HepG2 (cell line): ENCODE data around the gene FGFR3. TPM values are rescaled to one million over a fixed set of nuclear protein-coding genes. Genes with fewer than 3 reads are reported as not detected.

Experiments
- ATF1 ChIP-seq: IDR thresholded peaks from 2 replicates; pipeline ENCODE4 v1.6.1; 2016; ENCODE audit warnings: mild to moderate bottlenecking, control low read depth
- CCDC6 ChIP-seq: sonication (generic); formaldehyde crosslinking; IDR thresholded peaks from 2 replicates; pipeline ENCODE4 v1.8.1; 2022; ENCODE audit warnings: mild to moderate bottlenecking, missing genetic modification reagents, moderate library complexity
- CEBPG ChIP-seq: IDR thresholded peaks from 2 replicates; pipeline ENCODE4 v1.6.1; 2016
- ELF1 ChIP-seq: sonication (generic); formaldehyde crosslinking; IDR thresholded peaks from 2 replicates; pipeline ENCODE4 v1.4.0; 2020; ENCODE audit warnings: missing genetic modification reagents
- GATAD1 ChIP-seq: IDR thresholded peaks from 2 replicates; pipeline ENCODE4 v1.6.1; 2016; ENCODE audit warnings: missing genetic modification reagents, missing compliant biosample characterization
- GTF3A ChIP-seq: sonication (generic); formaldehyde crosslinking; conservative IDR thresholded peaks from 2 replicates; pipeline ENCODE4 v1.4.0; 2020; ENCODE audit warnings: mild to moderate bottlenecking, missing genetic modification reagents
- HES4 ChIP-seq: sonication (generic); formaldehyde crosslinking; IDR thresholded peaks from 2 replicates; pipeline ENCODE4 v1.9.0; 2021; ENCODE audit warnings: mild to moderate bottlenecking, missing genetic modification reagents, borderline replicate concordance
- HMG20A ChIP-seq: IDR thresholded peaks from 2 replicates; pipeline ENCODE4 v1.6.1; 2016; ENCODE audit warnings: borderline replicate concordance
- HNF4A ChIP-seq: sonication (generic); formaldehyde crosslinking; IDR thresholded peaks from 2 replicates; pipeline ENCODE4 v1.4.0; 2020; ENCODE audit warnings: missing genetic modification reagents
- NFRKB ChIP-seq: fragments of 450-650 bp; IDR thresholded peaks from 2 replicates; pipeline ENCODE4 v1.6.1; 2017
- PAX8 ChIP-seq: sonication (generic); formaldehyde crosslinking; IDR thresholded peaks from 2 replicates; pipeline ENCODE4 v1.8.0; 2022; ENCODE audit warnings: mild to moderate bottlenecking, missing genetic modification reagents, borderline replicate concordance
- PRMT3 ChIP-seq: sonication (generic); formaldehyde crosslinking; IDR thresholded peaks from 2 replicates; pipeline ENCODE4 v1.8.1; 2022; ENCODE audit warnings: low read depth, mild to moderate bottlenecking, moderate library complexity, missing genetic modification reagents, borderline replicate concordance
- RBM39 ChIP-seq: fragments of 200-400 bp; formaldehyde crosslinking; IDR thresholded peaks from one replicate; pipeline ENCODE4 v1.6.1; 2018; ENCODE audit warnings: antibody characterized with exemption, mild to moderate bottlenecking, low read depth, low read length; ENCODE audit not compliant: poor library complexity, severe bottlenecking
- SMARCC2 ChIP-seq: fragments of 450-650 bp; IDR thresholded peaks from 2 replicates; pipeline ENCODE4 v1.6.1; 2017; ENCODE audit warnings: antibody characterized with exemption, mild to moderate bottlenecking
- ZBTB37 ChIP-seq: sonication (generic); formaldehyde crosslinking; IDR thresholded peaks from 2 replicates; pipeline ENCODE4 v1.4.0; 2020; ENCODE audit warnings: mild to moderate bottlenecking, missing genetic modification reagents
- ZNF260 ChIP-seq: sonication (generic); formaldehyde crosslinking; IDR thresholded peaks from 2 replicates; pipeline ENCODE4 v1.4.0; 2020; ENCODE audit warnings: missing genetic modification reagents, low read depth, mild to moderate bottlenecking, borderline replicate concordance
- ZNF547 ChIP-seq: sonication (generic); formaldehyde crosslinking; IDR thresholded peaks from 2 replicates; pipeline ENCODE4 v1.5.1; 2020; ENCODE audit warnings: mild to moderate bottlenecking, missing genetic modification reagents
- ZSCAN25 ChIP-seq: sonication (generic); formaldehyde crosslinking; IDR thresholded peaks from 2 replicates; pipeline ENCODE4 v1.8.0; 2022; ENCODE audit warnings: mild to moderate bottlenecking, missing genetic modification reagents
- polyA plus RNA-seq, 8 experiments: library from polyadenylated mRNA; depleted of rRNA in 3 of 8; stranded (reverse) in 7 of 8; unstranded in 1 of 8; fragments of >200 nt; fragmentation: Illumina TruSeq in 4 of 8; extraction: Trizol in 4 of 8; gene quantifications; 2 replicates each; pipeline versions ENCODE4 v1.2.1 to v1.2.3, GENCODE V29; 2011 to 2016; ENCODE audit warnings: low read depth in 4 of 8, missing spikeins in 1 of 8, mixed read lengths in 1 of 8; ENCODE audit not compliant: insufficient read depth in 1 of 8
- total RNA-seq, 5 experiments: library from RNA; depleted of rRNA; stranded (reverse); fragments of >200 nt; fragmentation: Illumina TruSeq; extraction: Trizol; gene quantifications; 2 replicates each; pipeline ENCODE4 v1.2.3, GENCODE V29; 2016; ENCODE audit warnings: low read depth in 1 of 5
- TF ChIP-seq, protein P1 (sequence below): fragments of 450-650 bp; IDR thresholded peaks from 2 replicates; pipeline ENCODE4 v1.6.1; 2017; ENCODE audit warnings: mild to moderate bottlenecking
- TF ChIP-seq, protein P2 (sequence below): sonication (generic); formaldehyde crosslinking; IDR thresholded peaks from 2 replicates; pipeline ENCODE4 v1.4.0; 2020; ENCODE audit warnings: missing genetic modification reagents, mild to moderate bottlenecking, borderline replicate concordance
- TF ChIP-seq, protein P3 (sequence below): sonication (generic); formaldehyde crosslinking; IDR thresholded peaks from 2 replicates; pipeline ENCODE4 v1.8.0; 2022; ENCODE audit warnings: mild to moderate bottlenecking, missing genetic modification reagents, borderline replicate concordance

The FGFR3 gene
- total and polyA plus RNA-seq, 2 of the 13 experiments (the other 11 are each of a cell fraction or from before 2014, with no cell fraction given), result 103 to 109 TPM

GRCh38 chr4:1784789-1785591, 8.1 kb upstream of the FGFR3 start (continued):
- TF ChIP-seq ELF1, result peak; percentile 62; the same call in 1 of the 2 replicates
- 0 out of 2 replicates have a peak, but pooled peaks have one; percentile 57 for TF ChIP-seq GTF3A
- peak; percentile 78 for TF ChIP-seq HNF4A (CRISPR knock-in tag)
- TF ChIP-seq ATF1, result no peak
- 0 out of 2 replicates have a peak, but pooled peaks have one; percentile 62 for TF ChIP-seq HES4 (CRISPR knock-in tag)
- no peak for TF ChIP-seq ZNF260
- TF ChIP-seq ZNF547 (CRISPR knock-in tag), result no peak; the same call in 1 of the 2 replicates
- TF ChIP-seq SMARCC2, result no peak
- TF ChIP-seq PRMT3 (CRISPR knock-in tag), result no peak
- TF ChIP-seq NFRKB, result no peak
- no peak for TF ChIP-seq ZBTB37
- TF ChIP-seq, protein P1, sequence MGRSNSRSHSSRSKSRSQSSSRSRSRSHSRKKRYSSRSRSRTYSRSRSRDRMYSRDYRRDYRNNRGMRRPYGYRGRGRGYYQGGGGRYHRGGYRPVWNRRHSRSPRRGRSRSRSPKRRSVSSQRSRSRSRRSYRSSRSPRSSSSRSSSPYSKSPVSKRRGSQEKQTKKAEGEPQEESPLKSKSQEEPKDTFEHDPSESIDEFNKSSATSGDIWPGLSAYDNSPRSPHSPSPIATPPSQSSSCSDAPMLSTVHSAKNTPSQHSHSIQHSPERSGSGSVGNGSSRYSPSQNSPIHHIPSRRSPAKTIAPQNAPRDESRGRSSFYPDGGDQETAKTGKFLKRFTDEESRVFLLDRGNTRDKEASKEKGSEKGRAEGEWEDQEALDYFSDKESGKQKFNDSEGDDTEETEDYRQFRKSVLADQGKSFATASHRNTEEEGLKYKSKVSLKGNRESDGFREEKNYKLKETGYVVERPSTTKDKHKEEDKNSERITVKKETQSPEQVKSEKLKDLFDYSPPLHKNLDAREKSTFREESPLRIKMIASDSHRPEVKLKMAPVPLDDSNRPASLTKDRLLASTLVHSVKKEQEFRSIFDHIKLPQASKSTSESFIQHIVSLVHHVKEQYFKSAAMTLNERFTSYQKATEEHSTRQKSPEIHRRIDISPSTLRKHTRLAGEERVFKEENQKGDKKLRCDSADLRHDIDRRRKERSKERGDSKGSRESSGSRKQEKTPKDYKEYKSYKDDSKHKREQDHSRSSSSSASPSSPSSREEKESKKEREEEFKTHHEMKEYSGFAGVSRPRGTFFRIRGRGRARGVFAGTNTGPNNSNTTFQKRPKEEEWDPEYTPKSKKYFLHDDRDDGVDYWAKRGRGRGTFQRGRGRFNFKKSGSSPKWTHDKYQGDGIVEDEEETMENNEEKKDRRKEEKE, result no peak
- TF ChIP-seq, protein P2, sequence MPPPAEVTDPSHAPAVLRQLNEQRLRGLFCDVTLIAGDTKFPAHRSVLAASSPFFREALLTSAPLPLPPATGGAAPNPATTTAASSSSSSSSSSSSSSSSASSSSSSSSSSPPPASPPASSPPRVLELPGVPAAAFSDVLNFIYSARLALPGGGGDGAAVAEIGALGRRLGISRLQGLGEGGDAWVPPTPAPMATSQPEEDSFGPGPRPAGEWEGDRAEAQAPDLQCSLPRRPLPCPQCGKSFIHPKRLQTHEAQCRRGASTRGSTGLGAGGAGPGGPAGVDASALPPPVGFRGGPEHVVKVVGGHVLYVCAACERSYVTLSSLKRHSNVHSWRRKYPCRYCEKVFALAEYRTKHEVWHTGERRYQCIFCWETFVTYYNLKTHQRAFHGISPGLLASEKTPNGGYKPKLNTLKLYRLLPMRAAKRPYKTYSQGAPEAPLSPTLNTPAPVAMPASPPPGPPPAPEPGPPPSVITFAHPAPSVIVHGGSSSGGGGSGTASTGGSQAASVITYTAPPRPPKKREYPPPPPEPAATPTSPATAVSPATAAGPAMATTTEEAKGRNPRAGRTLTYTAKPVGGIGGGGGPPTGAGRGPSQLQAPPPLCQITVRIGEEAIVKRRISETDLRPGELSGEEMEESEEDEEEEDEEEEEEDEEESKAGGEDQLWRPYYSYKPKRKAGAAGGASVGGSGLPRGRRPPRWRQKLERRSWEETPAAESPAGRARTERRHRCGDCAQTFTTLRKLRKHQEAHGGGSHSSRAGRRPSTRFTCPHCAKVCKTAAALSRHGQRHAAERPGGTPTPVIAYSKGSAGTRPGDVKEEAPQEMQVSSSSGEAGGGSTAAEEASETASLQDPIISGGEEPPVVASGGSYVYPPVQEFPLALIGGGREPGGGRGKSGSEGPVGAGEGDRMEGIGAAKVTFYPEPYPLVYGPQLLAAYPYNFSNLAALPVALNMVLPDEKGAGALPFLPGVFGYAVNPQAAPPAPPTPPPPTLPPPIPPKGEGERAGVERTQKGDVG, result no peak
- no peak for TF ChIP-seq CCDC6 (CRISPR knock-in tag)
- TF ChIP-seq HMG20A (CRISPR knock-in tag), result no peak
- peak; percentile 69; the same call in 1 of the 2 replicates for TF ChIP-seq GATAD1 (CRISPR knock-in tag)
- peak; percentile 68 for TF ChIP-seq RBM39
- peak; percentile 54 for TF ChIP-seq CEBPG (CRISPR knock-in tag)
- TF ChIP-seq, protein P3, sequence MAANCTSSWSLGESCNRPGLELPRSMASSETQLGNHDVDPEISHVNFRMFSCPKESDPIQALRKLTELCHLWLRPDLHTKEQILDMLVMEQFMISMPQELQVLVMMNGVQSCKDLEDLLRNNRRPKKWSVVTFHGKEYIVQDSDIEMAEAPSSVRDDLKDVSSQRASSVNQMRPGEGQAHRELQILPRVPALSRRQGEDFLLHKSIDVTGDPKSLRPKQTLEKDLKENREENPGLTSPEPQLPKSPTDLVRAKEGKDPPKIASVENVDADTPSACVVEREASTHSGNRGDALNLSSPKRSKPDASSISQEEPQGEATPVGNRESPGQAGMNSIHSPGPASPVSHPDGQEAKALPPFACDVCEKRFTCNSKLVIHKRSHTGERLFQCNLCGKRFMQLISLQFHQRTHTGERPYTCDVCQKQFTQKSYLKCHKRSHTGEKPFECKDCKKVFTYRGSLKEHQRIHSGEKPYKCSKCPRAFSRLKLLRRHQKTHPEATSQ, result no peak
- peak; percentile 58; the same call in 1 of the 2 replicates for TF ChIP-seq ZSCAN25 (CRISPR knock-in tag)
- TF ChIP-seq PAX8 (CRISPR knock-in tag), result no peak
